GM19395 (cell line): Measurements from ENCODE around the gene ZNF273.

ENCODE experiments used
- ATAC-seq: cut with Tn5 transposase; IDR thresholded peaks from one replicate; pipeline ENCODE4 v1.9.1; 2021; ENCODE audit warnings: mild to moderate bottlenecking, moderate library complexity; ENCODE audit not compliant: unreplicated experiment

Gene ZNF273

DNA sequence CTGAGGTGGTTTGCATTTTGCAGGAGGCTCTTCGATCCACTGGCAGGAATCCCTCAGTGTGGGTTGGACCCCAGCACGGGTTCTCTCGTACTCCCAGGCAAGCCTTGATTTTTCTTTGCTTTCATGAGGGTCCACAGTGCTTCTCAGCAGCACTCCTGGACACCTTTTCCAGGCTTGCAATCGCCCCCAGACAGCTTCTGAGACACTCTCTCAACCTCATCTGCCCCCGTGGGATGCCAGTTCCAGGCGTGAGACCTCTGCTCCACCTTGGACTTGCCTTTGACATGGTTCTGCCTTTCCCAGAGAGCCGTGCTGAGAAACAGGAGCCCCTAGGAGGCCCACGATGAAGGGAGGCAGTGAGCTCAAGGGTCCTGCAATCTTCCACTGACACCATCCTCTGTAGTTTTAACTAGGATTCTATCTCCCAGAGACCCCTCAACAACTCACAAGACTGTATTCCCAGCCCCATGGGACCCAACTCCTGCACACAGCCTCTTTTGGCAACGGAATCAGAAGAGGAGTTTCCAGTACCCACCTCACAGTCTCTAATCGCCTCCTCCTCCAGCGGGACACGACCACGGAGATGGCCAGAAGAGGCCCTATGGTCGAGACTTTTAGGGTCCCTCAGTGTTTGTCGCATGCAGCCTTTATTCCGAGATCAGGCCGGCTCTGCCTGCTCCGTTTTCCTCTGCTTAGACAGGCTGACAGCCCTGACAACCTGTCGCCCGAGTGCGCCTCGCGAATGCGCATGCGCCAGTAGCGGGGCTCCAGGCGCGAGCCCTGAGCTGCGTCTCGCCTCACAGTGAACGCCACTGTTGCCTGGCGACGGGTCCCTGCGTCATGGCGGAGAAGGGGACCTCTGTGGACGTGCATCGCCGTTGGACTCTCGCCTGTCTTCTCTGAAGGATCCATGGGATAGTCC, 26.0 kb upstream of the ZNF273 start:
- no peak for ATAC-seq

DNA sequence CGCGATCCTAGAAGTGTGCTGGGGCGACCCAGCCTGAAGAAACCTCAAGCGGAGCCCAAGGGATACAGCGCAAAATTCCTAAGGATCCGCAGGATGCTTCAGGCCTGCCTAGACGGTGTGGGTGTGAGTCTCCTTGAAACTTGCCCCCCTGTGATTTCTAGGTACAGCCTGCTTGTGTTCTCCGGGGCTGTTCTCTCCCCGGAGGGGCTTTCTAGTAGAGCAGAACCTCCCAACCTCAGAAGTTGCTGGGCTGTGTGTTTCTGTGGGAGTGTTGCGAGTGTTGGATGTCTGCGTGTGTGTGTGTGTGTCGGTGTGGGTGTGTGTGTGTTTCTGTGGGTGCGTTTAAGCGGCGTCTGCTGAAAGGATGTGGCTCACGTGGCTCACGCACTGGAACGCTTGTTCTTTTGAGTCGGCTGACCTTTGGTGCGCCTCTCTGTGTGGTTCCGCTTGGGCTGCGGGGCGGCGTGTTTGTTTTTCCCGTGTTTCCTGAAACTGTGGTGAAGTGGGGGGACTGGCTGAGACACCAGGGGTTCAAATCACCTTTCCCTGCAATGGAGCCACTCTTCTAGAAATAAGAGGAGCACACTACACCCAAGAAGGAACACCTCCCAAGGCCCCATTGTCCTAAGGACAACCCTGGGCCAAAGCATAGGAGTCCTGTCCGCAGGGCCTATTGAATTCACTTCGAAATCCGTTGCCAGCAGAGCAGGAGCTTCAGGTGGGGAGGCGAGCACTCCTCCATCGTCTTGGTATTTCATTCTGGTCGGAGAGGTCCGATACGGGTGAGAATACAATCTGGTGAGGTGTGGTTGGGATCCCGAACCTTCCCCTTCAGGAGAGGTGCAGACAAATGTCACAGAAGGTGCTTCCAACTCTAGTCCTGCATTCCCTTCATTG, 25.1 kb upstream of the ZNF273 start:
- no peak for ATAC-seq

DNA sequence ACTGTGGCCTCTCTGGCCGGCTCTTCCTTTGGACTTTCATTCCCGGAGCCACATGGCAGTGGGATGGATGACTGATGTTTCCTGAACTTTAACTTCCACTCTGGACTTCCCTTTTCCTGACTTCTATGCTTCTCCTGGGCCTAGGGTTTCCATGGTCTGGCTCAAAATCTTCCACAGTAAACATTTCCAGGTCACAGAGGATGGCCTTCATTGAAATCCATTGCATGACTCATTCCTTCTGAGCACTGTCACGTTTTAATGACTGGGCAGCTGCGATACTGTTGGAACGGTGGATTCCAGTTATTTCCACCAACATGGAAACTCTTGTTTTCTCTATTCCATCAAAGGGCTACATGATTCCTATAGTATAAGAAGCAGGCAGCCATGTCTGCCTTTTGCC, 24.4 kb upstream of the ZNF273 start:
- ATAC-seq = no peak

DNA sequence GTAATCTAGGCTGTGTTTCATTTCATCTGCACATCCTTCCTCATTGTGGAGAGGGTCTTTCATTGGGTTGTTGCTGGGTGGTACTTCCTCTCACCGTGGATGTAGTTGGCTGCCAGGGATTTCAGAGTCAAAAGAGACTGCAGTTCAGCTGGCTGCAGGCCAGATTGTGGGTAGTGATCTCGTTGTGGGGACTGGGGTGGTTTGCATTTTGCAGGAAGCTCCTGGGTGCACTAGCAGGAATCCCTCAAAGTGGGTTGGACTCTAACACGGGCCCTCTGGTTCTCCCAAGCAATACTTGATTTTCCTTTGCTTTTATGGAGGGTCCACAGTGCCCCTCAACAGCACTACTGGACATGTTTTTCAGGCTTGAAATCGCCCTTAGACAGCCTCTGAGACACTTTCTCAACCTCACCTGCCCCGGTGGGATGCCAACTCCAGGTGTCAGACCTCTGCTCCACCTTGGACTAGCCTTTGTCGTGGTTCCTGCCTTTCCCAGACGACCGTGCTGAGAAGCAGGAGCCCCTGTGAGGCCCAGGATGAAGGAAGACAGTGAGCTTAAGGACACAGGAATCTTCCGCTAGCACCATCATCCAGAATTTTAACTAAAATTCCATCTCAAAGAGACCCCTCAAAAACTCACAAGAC, 23.9 kb upstream of the ZNF273 start:
- no peak for ATAC-seq

DNA sequence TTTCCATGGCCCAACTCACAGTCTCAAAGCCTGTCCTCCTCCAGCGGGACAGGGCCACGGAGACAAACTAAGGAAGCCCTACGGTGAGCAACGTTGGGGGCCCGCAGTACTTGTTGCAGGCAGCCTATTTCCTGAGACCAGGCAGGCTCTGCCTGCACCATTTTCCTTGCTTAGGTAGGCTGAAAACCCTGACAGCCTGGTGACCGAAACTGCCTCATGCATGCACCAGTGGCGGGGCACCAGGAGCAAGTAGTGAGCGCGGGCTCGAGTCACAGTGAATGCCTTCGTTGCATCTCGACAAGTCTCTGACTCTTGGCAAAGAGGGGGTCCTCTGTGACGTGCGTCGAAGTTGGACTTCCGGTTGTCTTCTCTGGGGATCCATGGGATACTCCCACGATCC, 23.3 kb upstream of the ZNF273 start:
- no peak for ATAC-seq

DNA sequence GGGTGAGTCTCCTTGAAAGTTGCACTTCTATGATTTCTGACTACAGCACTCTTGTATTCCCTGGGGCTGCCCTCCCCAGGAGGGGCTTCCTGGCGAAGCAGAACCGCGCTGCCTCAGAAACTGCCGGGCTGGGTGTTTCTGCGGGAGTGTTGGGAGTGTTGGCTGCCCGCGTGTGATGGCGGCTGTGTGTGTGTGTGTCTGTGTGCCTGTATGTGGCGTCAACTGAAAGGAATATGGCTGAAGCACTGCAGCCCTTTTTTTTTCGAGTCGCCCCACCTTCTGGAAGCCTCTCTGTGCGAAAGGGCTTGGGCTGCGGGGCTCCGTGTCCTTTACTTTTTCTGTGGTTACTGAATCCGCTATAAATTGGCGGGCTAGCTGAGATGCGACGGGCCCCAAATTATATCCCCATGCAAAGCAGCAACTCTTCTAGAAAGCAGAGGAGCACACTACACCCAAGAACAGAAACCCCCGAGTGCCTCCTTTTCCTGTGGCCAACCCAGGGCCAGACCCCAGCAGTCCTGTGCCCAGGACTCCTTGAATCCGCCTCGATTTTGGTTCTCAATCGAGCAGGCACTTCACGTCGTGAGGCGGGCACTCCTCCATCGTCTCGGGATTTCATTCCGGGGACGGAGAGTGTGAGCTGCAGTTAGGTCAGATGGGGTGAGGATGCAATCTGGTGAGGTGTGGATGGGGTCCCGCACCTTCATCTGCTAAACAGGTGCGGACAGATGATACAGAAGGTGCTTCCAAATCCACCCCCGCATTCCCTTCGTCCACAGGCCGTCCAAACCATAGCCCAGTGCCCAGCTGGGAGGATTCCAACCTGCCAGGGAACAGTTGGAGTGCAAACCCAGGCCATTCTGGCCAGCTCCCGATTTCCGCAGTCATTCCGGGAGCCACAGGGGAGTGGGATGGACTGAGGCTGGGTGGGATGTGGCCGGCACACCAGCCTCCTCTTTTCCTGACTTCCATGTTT, 22.5 kb upstream of the ZNF273 start:
- no peak for ATAC-seq

DNA sequence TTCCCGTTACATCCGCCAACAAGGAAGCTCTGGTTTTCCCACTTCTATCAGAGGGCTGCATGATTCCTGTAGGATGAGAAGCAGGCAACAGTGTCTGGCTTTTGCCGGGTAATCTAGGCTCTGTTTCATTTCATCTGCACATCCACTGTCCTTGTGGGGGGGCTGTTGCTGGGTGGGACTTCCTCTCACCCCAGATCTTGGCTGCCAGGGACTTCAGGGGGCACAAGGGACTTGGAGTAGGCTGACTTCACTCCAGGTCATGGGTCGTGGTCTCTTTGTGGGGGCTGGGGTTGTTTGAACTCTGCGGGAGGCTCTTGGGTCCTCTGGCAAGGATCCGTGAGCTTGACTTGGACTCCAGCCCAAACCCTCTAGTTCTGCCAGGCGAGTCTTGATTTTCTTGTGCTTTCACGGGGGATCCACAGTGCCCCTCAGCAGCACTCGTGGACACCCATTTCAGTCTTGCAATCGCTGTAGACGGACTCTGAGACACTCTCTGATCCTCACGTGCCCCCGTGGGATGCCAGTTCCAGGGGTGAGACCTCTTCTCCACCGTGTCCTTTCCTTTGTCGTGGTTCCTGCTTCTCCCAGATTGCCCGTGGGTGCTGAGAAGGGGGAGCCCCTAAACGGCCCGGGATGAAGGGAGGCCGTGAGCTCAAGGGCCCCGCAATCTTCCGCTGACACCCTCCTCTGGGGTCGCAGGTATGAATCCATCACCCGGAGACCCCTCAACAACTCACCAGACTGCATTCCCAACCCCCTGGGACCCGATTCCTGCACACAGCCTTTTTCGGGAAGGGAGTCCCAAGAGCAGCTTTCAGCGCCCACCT, 21.4 kb upstream of the ZNF273 start:
- no peak for ATAC-seq

DNA sequence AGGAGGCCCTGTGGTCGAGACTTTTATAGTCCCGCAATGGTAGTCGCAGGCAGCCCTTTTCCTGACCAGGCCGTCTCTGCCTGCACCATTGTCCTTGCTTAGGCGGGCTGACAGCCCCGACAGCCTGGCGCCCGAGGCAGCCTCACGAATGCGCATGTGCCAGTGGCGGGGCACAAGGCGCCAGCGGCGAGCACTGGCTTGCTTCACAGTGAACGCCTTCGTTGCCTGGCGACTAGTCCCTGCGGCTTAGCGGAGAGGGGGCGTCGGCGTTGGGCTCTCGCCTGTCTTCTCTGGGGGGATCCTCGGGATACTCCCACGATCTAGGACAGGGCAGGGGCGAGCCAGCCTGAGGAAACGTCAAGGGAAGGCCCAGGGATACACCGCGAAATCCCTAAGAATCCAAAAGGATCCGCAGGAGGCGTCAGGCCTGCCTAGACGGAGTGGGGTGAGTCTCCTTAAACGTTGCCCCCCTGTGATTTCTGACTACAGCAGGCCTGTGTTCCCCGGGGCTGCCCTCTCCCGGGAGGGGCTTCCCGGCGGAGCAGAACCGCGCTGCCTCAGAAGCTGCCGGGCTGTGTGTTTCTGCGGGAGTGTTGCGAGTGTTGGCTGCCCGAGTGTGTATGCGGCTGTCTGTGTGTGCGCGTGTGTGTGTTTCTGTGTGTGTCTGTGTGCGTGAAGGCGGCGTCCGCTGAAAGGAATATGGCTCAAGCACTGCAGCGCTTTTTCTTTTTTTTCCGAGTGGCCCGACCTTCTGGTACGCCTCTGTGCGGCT, 20.5 kb upstream of the ZNF273 start:
- ATAC-seq = no peak

DNA sequence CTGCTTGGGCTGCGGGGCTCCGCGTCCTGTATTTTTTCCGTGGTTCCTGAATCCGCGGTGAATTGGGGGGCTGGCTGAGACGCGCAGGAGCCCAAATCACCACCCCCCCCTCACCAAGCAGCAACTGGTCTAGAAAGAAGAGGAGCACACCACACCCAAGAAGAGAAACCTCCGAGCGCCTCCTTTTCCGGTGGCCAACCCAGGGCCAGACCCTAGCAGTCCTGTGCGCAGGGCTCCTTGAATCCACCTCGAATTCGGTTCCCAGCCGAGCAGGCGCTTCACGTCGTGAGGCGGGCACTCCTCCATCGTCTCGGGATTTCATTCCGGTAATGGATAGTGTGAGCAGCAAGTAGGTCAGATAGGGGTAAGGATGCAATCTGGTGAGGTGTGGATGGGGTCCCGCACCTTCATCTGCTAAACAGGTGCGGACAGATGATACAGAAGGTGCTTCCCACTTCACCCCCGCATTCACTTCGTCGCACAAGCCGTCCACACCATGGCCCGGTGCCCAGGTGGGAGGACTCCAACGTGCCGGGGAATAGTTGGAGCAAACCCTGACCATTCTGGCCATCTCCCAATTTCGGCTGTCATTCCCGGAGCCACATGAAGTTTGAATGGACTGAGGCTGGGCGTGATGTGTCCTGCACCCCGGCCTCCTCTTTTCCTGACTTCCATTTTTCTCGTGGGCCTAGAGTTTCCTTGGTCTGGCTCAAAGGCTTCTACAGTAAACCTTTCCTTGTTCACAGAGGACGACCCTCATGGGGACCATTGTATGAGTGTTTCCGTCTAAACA, 19.8 kb upstream of the ZNF273 start:
- ATAC-seq = no peak

DNA sequence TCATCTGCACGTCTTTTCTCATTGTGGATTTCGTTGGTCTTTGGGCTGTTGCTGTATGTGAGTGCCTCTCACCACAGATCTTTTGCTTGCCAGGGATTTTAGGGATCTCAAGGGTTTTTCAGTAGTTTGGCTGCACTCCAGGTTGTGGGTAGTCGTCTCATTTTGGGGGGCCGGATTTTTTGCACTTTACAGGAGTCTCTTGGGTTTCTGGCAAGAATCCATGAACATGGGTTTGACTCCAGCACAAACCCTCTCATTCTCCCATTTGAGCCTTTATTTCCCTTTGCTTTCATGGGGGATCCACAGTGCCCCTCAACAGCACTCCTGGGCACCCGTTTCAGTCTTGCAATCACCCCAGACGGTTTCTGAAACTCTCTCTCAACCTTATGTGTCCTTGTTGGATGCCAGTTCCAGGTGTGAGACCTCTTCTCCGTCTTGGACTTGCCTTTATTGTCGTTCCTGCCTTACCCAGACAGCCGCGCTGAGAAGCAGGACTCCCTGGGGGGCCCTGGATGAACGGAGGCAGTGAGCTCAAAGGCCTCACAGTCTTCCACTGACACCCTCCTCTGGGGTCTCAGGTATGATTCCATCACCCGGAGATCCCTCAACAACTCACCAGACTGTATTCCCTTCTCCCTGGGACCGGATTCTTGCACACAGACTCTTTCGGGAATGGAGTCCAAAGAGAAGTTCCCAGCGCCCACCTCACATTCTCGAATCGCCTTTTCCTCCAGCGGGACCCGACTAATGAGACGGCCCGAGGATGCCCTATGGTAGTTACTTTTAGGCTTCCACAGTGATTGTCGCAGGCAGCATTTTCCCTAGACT, 18.8 kb upstream of the ZNF273 start:
- ATAC-seq = no peak

DNA sequence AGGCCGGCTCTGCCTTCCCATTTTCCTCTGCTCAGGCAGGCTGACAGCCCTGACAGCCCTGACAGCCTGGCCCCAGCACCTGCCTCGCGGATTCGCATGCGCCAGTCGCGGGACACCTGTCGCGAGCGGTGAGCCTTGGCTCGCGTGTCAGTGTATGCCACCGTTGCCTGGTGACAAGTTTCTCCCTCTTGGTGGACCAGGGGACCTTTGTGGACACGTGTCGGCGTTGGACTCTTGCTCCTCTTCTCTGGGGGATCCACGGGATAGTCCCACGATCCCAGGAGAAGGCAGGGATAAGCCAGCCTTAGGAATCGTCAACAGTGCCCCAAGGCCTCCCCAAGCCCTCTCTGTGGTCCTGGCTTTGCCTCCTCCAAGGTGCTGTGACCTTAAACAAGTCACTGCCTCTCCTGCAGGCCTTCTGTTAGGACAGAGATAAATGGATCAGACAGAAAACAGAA, 18.1 kb upstream of the ZNF273 start:
- ATAC-seq = no peak

DNA sequence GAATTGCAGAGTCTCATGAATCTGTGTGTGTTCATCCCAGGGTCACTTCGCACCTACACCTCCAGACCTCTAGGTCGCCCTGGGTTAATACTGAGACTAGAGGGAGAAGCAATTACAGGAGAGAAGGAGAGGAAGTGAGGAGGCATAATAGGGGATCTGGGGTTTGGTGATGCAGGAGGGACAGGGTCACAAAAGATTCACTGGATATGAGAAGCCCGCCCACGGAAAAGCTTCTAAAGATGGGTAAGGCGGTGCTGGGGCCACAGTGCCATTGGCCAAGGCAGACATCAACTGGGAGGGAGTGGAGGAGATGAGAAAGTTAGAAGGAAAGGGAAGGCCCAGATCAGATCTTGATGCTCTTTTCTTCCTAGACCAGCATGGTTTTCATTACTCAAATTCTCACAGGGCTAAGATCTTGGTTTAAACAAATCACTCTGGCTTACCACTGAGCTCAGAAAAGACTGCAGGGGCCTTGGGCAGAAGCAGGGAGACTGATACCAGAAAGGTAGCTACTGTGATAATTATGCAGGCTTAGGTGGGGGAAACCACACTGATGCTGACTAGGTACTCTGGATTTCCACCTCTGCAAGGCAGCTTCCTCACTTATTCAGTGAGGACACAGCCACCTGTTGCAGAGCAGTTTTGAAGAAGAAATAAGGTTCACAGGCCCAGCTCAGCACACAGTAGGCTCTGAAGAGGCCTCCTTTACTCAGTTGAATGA, 17.4 kb upstream of the ZNF273 start:
- no peak for ATAC-seq

DNA sequence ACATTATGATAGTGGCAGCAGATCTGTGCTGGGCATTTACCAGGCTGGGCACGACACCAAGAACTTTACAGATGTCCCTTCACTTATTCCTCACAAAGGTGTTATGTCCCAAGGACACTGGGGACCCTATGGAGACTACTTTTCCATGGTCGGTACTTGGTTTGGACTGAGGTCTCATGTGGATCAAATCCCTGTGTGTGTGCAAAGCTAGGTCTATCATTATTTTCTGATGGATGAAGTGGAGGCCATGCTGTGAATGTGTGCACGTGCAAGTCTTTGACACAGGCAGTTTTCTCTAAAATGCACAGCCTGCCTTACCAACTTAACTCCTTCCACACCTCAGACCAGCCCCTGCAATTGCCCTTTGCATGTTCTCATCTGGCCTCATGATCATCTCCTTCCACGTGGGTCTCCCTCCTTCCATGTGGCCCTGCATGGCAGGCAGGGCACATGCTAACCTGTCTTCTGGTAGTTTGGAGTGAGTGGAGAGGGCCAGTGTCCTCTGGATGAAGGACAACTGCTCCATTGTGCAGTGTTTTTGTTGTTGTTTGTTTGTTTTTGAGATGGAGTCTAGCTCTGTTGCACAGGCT, 16.0 kb upstream of the ZNF273 start:
- no peak for ATAC-seq

DNA sequence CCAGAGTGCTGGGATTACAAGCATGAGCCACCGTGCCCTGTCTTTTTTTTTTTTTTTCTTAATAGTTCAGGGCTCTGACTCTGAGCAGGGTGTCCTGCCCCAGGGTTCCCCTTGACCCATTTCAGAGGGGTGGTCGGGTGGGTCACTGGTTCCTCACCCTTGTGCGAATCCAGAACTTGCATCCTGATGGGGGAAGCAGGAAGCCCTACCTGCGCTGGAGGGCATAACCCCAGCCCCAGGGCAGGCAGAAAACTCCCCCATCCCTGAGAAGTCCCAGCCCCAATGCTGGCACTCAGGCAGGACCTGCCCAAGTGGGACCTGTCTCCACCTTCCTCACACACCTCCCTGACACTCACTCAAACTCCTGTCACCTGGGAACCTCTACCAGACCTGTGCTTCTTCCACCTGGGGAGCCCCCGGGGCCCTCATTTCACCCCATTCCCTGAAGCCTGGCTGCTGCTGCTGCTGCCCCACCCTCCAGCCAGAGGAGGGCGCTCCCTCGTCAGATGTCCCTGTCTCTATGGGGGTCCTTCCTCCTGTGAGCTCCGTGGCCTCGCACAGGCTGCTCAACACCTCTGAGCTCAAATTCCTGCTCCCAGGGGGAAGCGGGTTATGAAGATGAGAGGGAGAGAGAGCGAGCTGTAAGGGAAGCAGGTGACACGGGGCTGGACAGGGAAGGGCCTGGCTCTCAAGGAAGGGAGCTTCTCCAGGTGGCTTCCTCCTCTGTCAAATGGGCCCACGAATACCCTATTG, 15.1 kb upstream of the ZNF273 start:
- no peak for ATAC-seq

DNA sequence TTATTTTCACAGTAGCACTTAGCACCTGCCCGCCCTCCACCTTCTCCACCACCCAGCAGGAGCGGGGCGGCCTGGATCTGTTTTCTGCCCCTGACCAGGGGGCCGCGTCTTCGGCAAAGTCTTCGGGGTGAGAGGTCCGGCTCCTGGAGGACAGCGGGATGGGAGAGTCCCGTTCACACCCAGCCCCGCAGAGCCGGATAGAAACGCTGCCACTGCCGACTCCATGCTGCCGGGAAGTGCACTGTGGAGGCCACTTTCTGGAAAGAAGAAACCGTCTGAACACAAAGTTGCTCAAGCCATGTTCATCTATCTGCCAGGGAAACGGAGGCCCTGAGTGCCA, 14.5 kb upstream of the ZNF273 start:
- no peak for ATAC-seq
